GM23338 (cell line): ENCODE measurements around the gene SULT1C2. TPM values are rescaled to one million over a fixed set of nuclear protein-coding genes. Genes with fewer than 3 reads are reported as not detected.
A peak's percentile ranks its signal among the peaks of the same experiment; 100 is the strongest.

Source experiments
- ATAC-seq: fragments of 200-7000 bp; cut with Tn5 transposase; 3 replicates; pipeline ENCODE4 v1.9.1; 2020
- DNase-seq: peaks from one replicate; pipeline ENCODE4 v3.0.0-alpha.2; 2015; ENCODE audit warnings: low spot score
- H2AFZ ChIP-seq: fragments of 200-600 bp; sonication (generic); 2 replicates; pipeline ENCODE4 v1.8.0; 2016; ENCODE audit warnings: antibody characterized with exemption, mild to moderate bottlenecking, moderate library complexity
- H3F3A ChIP-seq: fragments of 200-600 bp; sonication (generic); replicated peaks from 2 replicates; pipeline ENCODE4 v1.8.0; 2017; ENCODE audit warnings: antibody characterized with exemption, mixed run types, low read depth
- H3K27ac ChIP-seq: fragments of 200-600 bp; sonication (generic); 2 replicates; pipeline ENCODE4 v1.6.1; 2016; ENCODE audit warnings: low read depth
- H3K27me3 ChIP-seq: fragments of 200-600 bp; sonication (generic); 2 replicates; pipeline ENCODE4 v1.8.0; 2016; ENCODE audit warnings: mild to moderate bottlenecking, mixed run types, moderate library complexity; ENCODE audit not compliant: insufficient read depth
- H3K36me3 ChIP-seq: fragments of 200-600 bp; sonication (generic); 2 replicates; pipeline ENCODE4 v1.8.0; 2016; ENCODE audit warnings: mild to moderate bottlenecking; ENCODE audit not compliant: insufficient read depth
- H3K4me1 ChIP-seq: fragments of 200-600 bp; sonication (generic); 2 replicates; pipeline ENCODE4 v1.8.0; 2016; ENCODE audit warnings: mild to moderate bottlenecking, moderate library complexity; ENCODE audit not compliant: insufficient read depth
- H3K4me2 ChIP-seq: fragments of 200-600 bp; sonication (generic); 2 replicates; pipeline ENCODE4 v1.7.1; 2017; ENCODE audit warnings: mixed run types
- H3K4me3 ChIP-seq: fragments of 200-600 bp; sonication (generic); 2 replicates; pipeline ENCODE4 v1.6.1; 2016; ENCODE audit warnings: mixed run types
- H3K79me2 ChIP-seq: fragments of 200-600 bp; sonication (generic); replicated peaks from 2 replicates; pipeline ENCODE4 v1.8.0; 2017; ENCODE audit warnings: mild to moderate bottlenecking; ENCODE audit not compliant: insufficient read depth
- H3K9me2 ChIP-seq: fragments of 200-600 bp; sonication (generic); 2 replicates; pipeline ENCODE4 v1.8.0; 2017; ENCODE audit not compliant: insufficient read depth
- H4K20me1 ChIP-seq: fragments of 200-600 bp; sonication (generic); replicated peaks from 2 replicates; pipeline ENCODE4 v1.8.0; 2017; ENCODE audit warnings: mild to moderate bottlenecking; ENCODE audit not compliant: insufficient read depth
- H3K27ac Mint-ChIP-seq: 2 replicates; pipeline ENCODE4 v1.8.0; 2020; ENCODE audit warnings: inconsistent platforms, mild to moderate bottlenecking, moderate library complexity, mixed read lengths
- H3K27me3 Mint-ChIP-seq: 3 replicates; pipeline ENCODE4 v1.8.0; 2022; ENCODE audit warnings: low read depth, mild to moderate bottlenecking, moderate library complexity, mixed read lengths, inconsistent platforms; ENCODE audit not compliant: insufficient read depth, poor library complexity
- H3K36me3 Mint-ChIP-seq: 3 replicates; pipeline ENCODE4 v1.8.0; 2021; ENCODE audit warnings: low read depth, mild to moderate bottlenecking, inconsistent platforms, moderate library complexity, mixed read lengths
- H3K4me1 Mint-ChIP-seq: 3 replicates; pipeline ENCODE4 v1.8.0; 2020; ENCODE audit warnings: mild to moderate bottlenecking, inconsistent platforms, mixed read lengths
- H3K4me3 Mint-ChIP-seq: 3 replicates; pipeline ENCODE4 v1.8.0; 2021; ENCODE audit warnings: moderate library complexity, mild to moderate bottlenecking, inconsistent platforms, mixed read lengths
- H3K9me3 Mint-ChIP-seq: 3 replicates; pipeline ENCODE4 v1.8.0; 2020; ENCODE audit warnings: moderate library complexity, mild to moderate bottlenecking, inconsistent platforms, mixed read lengths
- CTCF ChIP-seq, 2 experiments: fragments of 200-600 bp in 1 of 2; sonication (generic) in 1 of 2; conservative IDR thresholded peaks; 2 replicates each; pipeline versions ENCODE4 v1.5.1 to v1.6.1; 2016 to 2017; ENCODE audit warnings: antibody characterized with exemption in 2 of 2, low read depth in 2 of 2, mild to moderate bottlenecking in 2 of 2, moderate library complexity in 1 of 2
- ETS1 ChIP-seq: IDR thresholded peaks from 2 replicates; pipeline ENCODE4 v1.6.1; 2016; ENCODE audit warnings: antibody characterized with exemption
- EZH2 ChIP-seq: fragments of 200-600 bp; sonication (generic); IDR thresholded peaks from one replicate; pipeline ENCODE4 v1.8.0; 2017; ENCODE audit warnings: antibody characterized with exemption, mild to moderate bottlenecking, low read depth; ENCODE audit not compliant: unreplicated experiment
- NANOG ChIP-seq: IDR thresholded peaks from 2 replicates; pipeline ENCODE4 v1.6.1; 2016; ENCODE audit warnings: antibody characterized with exemption, borderline replicate concordance
- POLR2AphosphoS5 ChIP-seq: IDR thresholded peaks from 2 replicates; pipeline ENCODE4 v1.6.1; 2016; ENCODE audit warnings: antibody characterized with exemption, low read depth
- REST ChIP-seq: IDR thresholded peaks from one replicate; pipeline ENCODE4 v1.6.1; 2018; ENCODE audit warnings: antibody characterized with exemption; ENCODE audit not compliant: unreplicated experiment
- STAT1 ChIP-seq: IDR thresholded peaks from one replicate; pipeline ENCODE4 v1.6.1; 2016; ENCODE audit warnings: antibody characterized with exemption; ENCODE audit not compliant: unreplicated experiment
- ZNF114 ChIP-seq: fragments of 250-450 bp; sonication (Bioruptor Pico); IDR thresholded peaks from 2 replicates; pipeline ENCODE4 v1.5.0; 2020; ENCODE audit warnings: mild to moderate bottlenecking, moderate library complexity
- polyA plus RNA-seq: library from polyadenylated mRNA; unstranded; fragments of >200 nt; fragmentation: Nextera tagmentation; extraction: Ambion mirVana; gene quantifications from 2 replicates; pipeline ENCODE4 v1.2.1, GENCODE V29; 2016
- total RNA-seq: library from RNA; depleted of rRNA; stranded (reverse); fragments of >200 nt; shearing (Covaris generic); gene quantifications from 2 replicates; pipeline ENCODE4 v1.2.3, GENCODE V29; 2014

Gene SULT1C2
- total and polyA plus RNA-seq, 2 experiments from 2014 or later: 0.69 to 1.9 TPM

GRCh38 chr2:108314586-108315296 is 26.0 kb downstream of the SULT1C2 start (continued):
- TF ChIP-seq CTCF (conservative IDR thresholded peaks at IDR 0.05; ENCODE audit: low read depth in 2 of 2) (no peak), STAT1 (no peak), NANOG (no peak), EZH2 (no peak)

GRCh38 chr2:108315444-108315934 is 26.8 kb downstream of the SULT1C2 start:
- no peaks in the 10 kb centered on the region for H3K79me2 ChIP-seq
- peaks cover 16% of the 10 kb centered on the region for H3K4me1 ChIP-seq
- peaks cover 5% of the 10 kb centered on the region for H3K9me2 ChIP-seq
- no peaks in the 10 kb centered on the region for H3F3A ChIP-seq
- peak overlapping the region; percentile 22; the same call in 1 of the 2 replicates for H3K27ac ChIP-seq
- ATAC-seq (no peak; the same call in 2 of the 3 replicates), DNase-seq (peak; percentile 7)
- TF ChIP-seq CTCF (conservative IDR thresholded peaks at IDR 0.05; ENCODE audit: low read depth in 2 of 2) (no peak), POLR2AphosphoS5 (no peak), ETS1 (no peak), ZNF114 (CRISPR knock-in tag) (no peak), REST (no peak), NANOG (no peak)
- Mint-ChIP-seq H3K4me1 (peaks cover 23% of the 10 kb centered on the region), H3K36me3 (no peaks in the 10 kb centered on the region), H3K9me3 (peaks cover 8% of the 10 kb centered on the region; the same call in 1 of the 3 replicates), H3K27ac (peak overlapping the region; percentile 65; the same call in 1 of the 2 replicates), H3K27me3 (peaks cover 2% of the 10 kb centered on the region), H3K4me3 (no peak overlapping the region)
- no peaks in the 10 kb centered on the region for H4K20me1 ChIP-seq
- no peaks in the 10 kb centered on the region for H3K36me3 ChIP-seq
- H2AFZ ChIP-seq: peak overlapping the region; percentile 93; the same call in 1 of the 2 replicates
- peak overlapping the region; percentile 11; the same call in 1 of the 2 replicates for H3K4me2 ChIP-seq
- no peaks in the 10 kb centered on the region for H3K27me3 ChIP-seq
- H3K4me3 ChIP-seq: no peak overlapping the region
